H9 (cell line): ENCODE data around the gene SH3BP5L. TPM values are rescaled to one million over a fixed set of nuclear protein-coding genes. Genes with fewer than 3 reads are reported as not detected.

ENCODE experiments used
- DNase-seq: peaks from one replicate; pipeline ENCODE4 v3.0.0-alpha.2; 2017
- H2AFZ ChIP-seq: one replicate; pipeline ENCODE4 v1.6.1; 2013; ENCODE audit warnings: mild to moderate bottlenecking, low read length, control low read depth, moderate library complexity
- H2AK5ac ChIP-seq: 2 replicates; pipeline ENCODE4 v1.6.1; 2013; ENCODE audit warnings: low read length, control low read depth, mixed read lengths; ENCODE audit not compliant: insufficient read length
- H2BK120ac ChIP-seq: one replicate; pipeline ENCODE4 v1.6.1; 2013; ENCODE audit warnings: low read depth, mild to moderate bottlenecking, low read length, control low read depth, inconsistent platforms; ENCODE audit not compliant: poor library complexity, severe bottlenecking
- H2BK12ac ChIP-seq: 2 replicates; pipeline ENCODE4 v1.6.1; 2013; ENCODE audit warnings: low read length, control low read depth, mixed read lengths, low read depth; ENCODE audit not compliant: insufficient read length
- H2BK15ac ChIP-seq: 2 replicates; pipeline ENCODE4 v1.6.1; 2013; ENCODE audit warnings: low read depth, low read length, control low read depth
- H2BK20ac ChIP-seq: one replicate; pipeline ENCODE4 v1.6.1; 2013; ENCODE audit warnings: low read depth, mild to moderate bottlenecking, low read length, control low read depth, inconsistent platforms; ENCODE audit not compliant: poor library complexity, severe bottlenecking
- H2BK5ac ChIP-seq: 2 replicates; pipeline ENCODE4 v1.6.1; 2013; ENCODE audit warnings: low read length, control low read depth, mixed read lengths; ENCODE audit not compliant: insufficient read length
- H3K14ac ChIP-seq: 2 replicates; pipeline ENCODE4 v1.6.1; 2013; ENCODE audit warnings: low read length, control low read depth; ENCODE audit not compliant: insufficient read depth
- H3K18ac ChIP-seq: 2 replicates; pipeline ENCODE4 v1.6.1; 2013; ENCODE audit warnings: low read depth, mild to moderate bottlenecking, mixed read lengths, low read length, control low read depth; ENCODE audit not compliant: insufficient read length
- H3K23ac ChIP-seq: 2 replicates; pipeline ENCODE4 v1.6.1; 2013; ENCODE audit warnings: low read length, control low read depth, mixed read lengths, low read depth; ENCODE audit not compliant: insufficient read length
- H3K23me2 ChIP-seq: 2 replicates; pipeline ENCODE4 v1.6.1; 2013; ENCODE audit warnings: low read depth, mild to moderate bottlenecking, mixed read lengths, low read length, control low read depth; ENCODE audit not compliant: insufficient read length, poor library complexity, severe bottlenecking
- H3K27ac ChIP-seq: 2 replicates; pipeline ENCODE4 v1.5.1; 2013; ENCODE audit warnings: low read length, control low read depth, mixed read lengths, low read depth; ENCODE audit not compliant: insufficient read length
- H3K27me3 ChIP-seq: 2 replicates; pipeline ENCODE4 v1.6.1; 2013; ENCODE audit warnings: low read length, control low read depth, inconsistent platforms; ENCODE audit not compliant: insufficient read depth
- H3K4ac ChIP-seq: 2 replicates; pipeline ENCODE4 v1.6.1; 2013; ENCODE audit warnings: low read depth, mild to moderate bottlenecking, control low read depth, inconsistent platforms, low read length, moderate library complexity
- H3K4me1 ChIP-seq: 2 replicates; pipeline ENCODE4 v1.6.1; 2013; ENCODE audit warnings: low read length, control low read depth, inconsistent platforms; ENCODE audit not compliant: insufficient read depth
- H3K4me2 ChIP-seq: 2 replicates; pipeline ENCODE4 v1.6.1; 2013; ENCODE audit warnings: low read length, control low read depth, mixed read lengths; ENCODE audit not compliant: insufficient read length, insufficient read depth
- H3K56ac ChIP-seq: 2 replicates; pipeline ENCODE4 v1.6.1; 2013; ENCODE audit warnings: low read depth, mild to moderate bottlenecking, mixed read lengths, low read length, control low read depth; ENCODE audit not compliant: insufficient read length
- H3K79me1 ChIP-seq: 2 replicates; pipeline ENCODE4 v1.6.1; 2013; ENCODE audit warnings: low read depth, mild to moderate bottlenecking, moderate library complexity, low read length, control low read depth, inconsistent platforms; ENCODE audit not compliant: insufficient read depth, poor library complexity, severe bottlenecking
- H3K79me2 ChIP-seq: 2 replicates; pipeline ENCODE4 v1.6.1; 2013; ENCODE audit warnings: low read length, control low read depth, inconsistent platforms; ENCODE audit not compliant: insufficient read depth
- H3K9ac ChIP-seq: 2 replicates; pipeline ENCODE4 v1.6.1; 2013; ENCODE audit warnings: low read length, control low read depth, mixed read lengths; ENCODE audit not compliant: insufficient read length; ENCODE audit errors: extremely low read depth
- H3K9me3 ChIP-seq: one replicate; pipeline ENCODE4 v1.6.1; 2013; ENCODE audit warnings: low read depth, low read length, inconsistent platforms; ENCODE audit not compliant: control insufficient read depth
- H3T11ph ChIP-seq: one replicate; pipeline ENCODE4 v1.6.1; 2013; ENCODE audit warnings: mild to moderate bottlenecking, low read length, control low read depth, inconsistent platforms
- H4K20me1 ChIP-seq: one replicate; pipeline ENCODE4 v1.6.1; 2013; ENCODE audit not compliant: control insufficient read depth, insufficient read length, insufficient read depth
- H4K5ac ChIP-seq: 2 replicates; pipeline ENCODE4 v1.6.1; 2013; ENCODE audit warnings: low read depth, mild to moderate bottlenecking, mixed read lengths, low read length, control low read depth; ENCODE audit not compliant: insufficient read length
- H4K8ac ChIP-seq: replicated peaks from 2 replicates; pipeline ENCODE4 v1.6.1; 2013; ENCODE audit warnings: low read length, control low read depth, mixed read lengths, low read depth; ENCODE audit not compliant: insufficient read length
- H4K91ac ChIP-seq: 2 replicates; pipeline ENCODE4 v1.6.1; 2013; ENCODE audit warnings: low read depth, mild to moderate bottlenecking, moderate library complexity, mixed read lengths, low read length, control low read depth; ENCODE audit not compliant: insufficient read length
- H3K27ac Mint-ChIP-seq, 3 experiments: 2 replicates in 2 of 3; 3 replicates in 1 of 3; pipeline ENCODE4 v1.8.0; 2020 to 2021; ENCODE audit warnings: mixed read lengths in 3 of 3, mild to moderate bottlenecking in 1 of 3, moderate library complexity in 1 of 3
- H3K27me3 Mint-ChIP-seq: 2 replicates; pipeline ENCODE4 v1.8.0; 2021; ENCODE audit warnings: low read depth, mild to moderate bottlenecking, moderate library complexity, mixed read lengths
- H3K36me3 Mint-ChIP-seq, 3 experiments: 2 replicates in 2 of 3; 3 replicates in 1 of 3; pipeline ENCODE4 v1.8.0; 2020 to 2021; ENCODE audit warnings: low read depth in 3 of 3, mixed read lengths in 3 of 3; ENCODE audit not compliant: insufficient read depth in 1 of 3
- H3K4me1 Mint-ChIP-seq, 2 experiments: 2 replicates each; pipeline ENCODE4 v1.8.0; 2020; ENCODE audit warnings: mixed read lengths in 2 of 2
- H3K4me3 Mint-ChIP-seq, 2 experiments: 2 replicates in 1 of 2; 3 replicates in 1 of 2; pipeline ENCODE4 v1.8.0; 2020 to 2021; ENCODE audit warnings: mild to moderate bottlenecking in 2 of 2, mixed read lengths in 2 of 2, moderate library complexity in 1 of 2
- H3K9me3 Mint-ChIP-seq, 2 experiments: 2 replicates in 1 of 2; 3 replicates in 1 of 2; pipeline ENCODE4 v1.8.0; 2020; ENCODE audit warnings: mild to moderate bottlenecking in 2 of 2, mixed read lengths in 2 of 2, moderate library complexity in 1 of 2
- WGBS: extraction: QIAGEN DNeasy Blood & Tissue Kit; methylation state at CpG from one replicate; pipeline ENCODE4 v1.1.7; 2013; ENCODE audit warnings: missing lambda C conversion rate, low lambda C conversion rate, mixed read lengths; ENCODE audit not compliant: insufficient read length; ENCODE audit errors: extremely low coverage; 5-methylcytosine and 5-hydroxymethylcytosine counted together
- total RNA-seq: library from RNA; stranded (reverse); gene quantifications from 2 replicates; pipeline ENCODE4 v1.2.1, GENCODE V29; 2021
- TF ChIP-seq, protein P1 (sequence below): fragments of 200-600 bp; sonication (generic); conservative IDR thresholded peaks from 3 replicates; pipeline ENCODE4 v1.8.0; 2021; ENCODE audit warnings: antibody characterized with exemption, mild to moderate bottlenecking

Gene SH3BP5L
- total RNA-seq, 1 experiment from 2014 or later: 27.6 TPM

DNA sequence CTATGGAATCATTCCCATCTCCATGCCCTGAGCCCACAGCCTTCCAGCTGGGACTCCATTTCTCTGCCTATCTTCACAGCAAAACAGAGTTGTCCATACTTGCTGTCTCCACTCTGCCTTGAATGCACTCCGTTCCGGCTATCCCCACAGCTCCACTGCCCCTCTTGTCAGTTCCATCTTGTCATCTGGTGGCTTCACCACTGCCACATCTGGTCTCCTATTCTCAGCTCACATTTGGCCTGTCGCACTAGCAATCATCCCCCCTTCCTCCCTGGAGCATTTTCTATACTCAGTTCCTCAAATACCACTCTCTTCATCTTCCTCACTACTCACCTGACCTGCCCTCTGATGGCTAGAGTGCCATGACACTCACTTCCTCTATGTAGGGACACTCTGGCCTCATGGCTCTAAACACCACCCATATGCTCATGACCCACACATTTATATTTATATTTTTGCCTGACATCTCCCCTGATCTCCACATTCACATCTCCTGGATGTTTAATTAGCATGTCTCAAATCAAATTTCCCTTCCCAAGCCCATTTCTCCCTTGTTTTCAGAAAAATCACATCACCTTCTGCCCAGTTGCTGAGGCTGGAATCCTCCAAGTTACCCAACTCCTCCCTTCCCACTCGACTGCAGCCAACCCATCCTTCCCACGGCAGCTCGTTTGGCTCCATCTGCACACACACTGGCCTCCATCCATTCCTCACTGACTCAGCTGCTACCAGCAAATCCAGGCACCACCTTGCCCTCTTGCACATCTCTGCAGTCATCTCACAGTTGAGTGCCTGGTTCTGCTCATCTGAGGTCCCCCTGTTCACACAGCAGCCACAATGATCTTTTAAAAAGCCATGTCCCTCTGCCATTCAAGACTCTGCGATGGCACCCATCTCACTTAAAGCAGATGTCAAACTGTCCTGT is 27.0 kb upstream of the SH3BP5L start:
- Histone ChIP-seq H3K27ac (no peak overlapping the region), H3T11ph (no peak overlapping the region), H3K4me2 (no peak overlapping the region), H4K91ac (no peak overlapping the region), H3K23ac (no peak overlapping the region), H3K4ac (no peak overlapping the region), H3K9me3 (no peaks in the 10 kb centered on the region), H2BK5ac (no peak overlapping the region), H4K5ac (no peak overlapping the region), H3K14ac (no peak overlapping the region), H2BK12ac (no peak overlapping the region), H4K8ac (no peak overlapping the region), H3K79me1 (no peaks in the 10 kb centered on the region), H3K23me2 (peaks cover 4% of the 10 kb centered on the region), H3K18ac (no peak overlapping the region), H4K20me1 (no peaks in the 10 kb centered on the region), H2BK15ac (no peak overlapping the region), H3K56ac (no peak overlapping the region), H3K4me1 (no peaks in the 10 kb centered on the region), H2BK120ac (no peak overlapping the region), H3K9ac (no peak overlapping the region), H2AK5ac (no peak overlapping the region), H2AFZ (no peak overlapping the region), H3K79me2 (no peaks in the 10 kb centered on the region), H3K27me3 (no peaks in the 10 kb centered on the region), H2BK20ac (no peak overlapping the region)
- TF ChIP-seq, protein P1, sequence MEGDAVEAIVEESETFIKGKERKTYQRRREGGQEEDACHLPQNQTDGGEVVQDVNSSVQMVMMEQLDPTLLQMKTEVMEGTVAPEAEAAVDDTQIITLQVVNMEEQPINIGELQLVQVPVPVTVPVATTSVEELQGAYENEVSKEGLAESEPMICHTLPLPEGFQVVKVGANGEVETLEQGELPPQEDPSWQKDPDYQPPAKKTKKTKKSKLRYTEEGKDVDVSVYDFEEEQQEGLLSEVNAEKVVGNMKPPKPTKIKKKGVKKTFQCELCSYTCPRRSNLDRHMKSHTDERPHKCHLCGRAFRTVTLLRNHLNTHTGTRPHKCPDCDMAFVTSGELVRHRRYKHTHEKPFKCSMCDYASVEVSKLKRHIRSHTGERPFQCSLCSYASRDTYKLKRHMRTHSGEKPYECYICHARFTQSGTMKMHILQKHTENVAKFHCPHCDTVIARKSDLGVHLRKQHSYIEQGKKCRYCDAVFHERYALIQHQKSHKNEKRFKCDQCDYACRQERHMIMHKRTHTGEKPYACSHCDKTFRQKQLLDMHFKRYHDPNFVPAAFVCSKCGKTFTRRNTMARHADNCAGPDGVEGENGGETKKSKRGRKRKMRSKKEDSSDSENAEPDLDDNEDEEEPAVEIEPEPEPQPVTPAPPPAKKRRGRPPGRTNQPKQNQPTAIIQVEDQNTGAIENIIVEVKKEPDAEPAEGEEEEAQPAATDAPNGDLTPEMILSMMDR: no peak
- no peaks in the 10 kb centered on the region for H3K9me3 Mint-ChIP-seq
- peaks cover 10 to 51% (median 36%) of the 10 kb centered on the region in 3 experiments; a peak in 6 of 7 replicates for H3K36me3 Mint-ChIP-seq
- WGBS: no CpG with 5 or more reads among the region's 7 CpGs
- H3K4me3 Mint-ChIP-seq: no peak overlapping the region
- no peak overlapping the region for H3K27ac Mint-ChIP-seq
- DNase-seq: no peak
- peaks cover 3 to 4% of the 10 kb centered on the region in 2 experiments for H3K4me1 Mint-ChIP-seq
- H3K27me3 Mint-ChIP-seq: no peaks in the 10 kb centered on the region
